H1 (cell line): ENCODE data around the gene WDR27. TPM values are rescaled to one million over a fixed set of nuclear protein-coding genes. Genes with fewer than 3 reads are reported as not detected.

Source experiments
- CTCF ChIA-PET: fragments of 300-600 bp; sonication (Branson Sonifier 250); formaldehyde crosslinking; loops from one replicate; lab custom pipeline; 2021; ENCODE audit not compliant: partially characterized antibody; lab: Charles Lee
- POLR2A ChIA-PET: fragments of 300-600 bp; sonication (Branson Sonifier 250); formaldehyde crosslinking; loops from one replicate; lab custom pipeline; 2021; ENCODE audit warnings: inconsistent platforms; ENCODE audit not compliant: partially characterized antibody; lab: Charles Lee
- DNase-seq, 2 experiments: peaks; one replicate each; pipeline versions ENCODE4 v3.0.0 to v3.0.0-alpha.2; 2010 to 2022; ENCODE audit warnings: low spot score in 2 of 2, low read depth in 1 of 2, mixed read lengths in 1 of 2
- FAIRE-seq: peaks from 2 replicates; lab custom pipeline; 2011; peaks lifted over from hg19 to GRCh38; lab: Jason Lieb, UNC
- H2AFZ ChIP-seq: 2 replicates; pipeline ENCODE4 v1.8.1; 2012; ENCODE audit warnings: low read length, inconsistent platforms
- H2AK5ac ChIP-seq: 2 replicates; pipeline ENCODE4 v1.6.1; 2013; ENCODE audit warnings: low read depth, low read length
- H2BK120ac ChIP-seq: replicated peaks from 2 replicates; pipeline ENCODE3; 2013; ENCODE audit warnings: low read depth, low read length, inconsistent platforms
- H2BK12ac ChIP-seq: 2 replicates; pipeline ENCODE4 v1.6.1; 2013; ENCODE audit warnings: low read depth, low read length
- H2BK15ac ChIP-seq: 2 replicates; pipeline ENCODE4 v1.6.1; 2013; ENCODE audit warnings: low read length
- H2BK20ac ChIP-seq: 2 replicates; pipeline ENCODE4 v1.6.1; 2013; ENCODE audit warnings: low read length
- H2BK5ac ChIP-seq: 2 replicates; pipeline ENCODE4 v1.6.1; 2013; ENCODE audit warnings: low read depth, low read length
- H3K14ac ChIP-seq: 2 replicates; pipeline ENCODE4 v1.6.1; 2013; ENCODE audit warnings: inconsistent platforms; ENCODE audit not compliant: insufficient read length
- H3K18ac ChIP-seq: 2 replicates; pipeline ENCODE4 v1.6.1; 2013; ENCODE audit warnings: low read length; ENCODE audit errors: extremely low read depth
- H3K23ac ChIP-seq: 2 replicates; pipeline ENCODE4 v1.6.1; 2013; ENCODE audit warnings: inconsistent platforms; ENCODE audit not compliant: insufficient read length
- H3K23me2 ChIP-seq: 2 replicates; pipeline ENCODE4 v1.6.1; 2013; ENCODE audit warnings: low read depth, low read length
- H3K27ac ChIP-seq: 2 replicates; pipeline ENCODE4 v1.6.1; 2011; ENCODE audit warnings: low read depth, low read length, inconsistent platforms
- H3K27me3 ChIP-seq, 4 experiments: replicated peaks in 1 of 4; 1 replicate in 1 of 4; 2 replicates in 3 of 4; pipeline versions ENCODE4 v1.6.1 to v1.8.1; 2011 to 2013; ENCODE audit warnings: low read length in 3 of 4, mild to moderate bottlenecking in 3 of 4, inconsistent platforms in 2 of 4, mixed read lengths in 2 of 4, moderate library complexity in 1 of 4; ENCODE audit not compliant: control insufficient read depth in 3 of 4, insufficient read depth in 3 of 4; ENCODE audit errors: extremely low read depth in 1 of 4
- H3K36me3 ChIP-seq, 4 experiments: 2 replicates each; pipeline versions ENCODE4 v1.6.1 to v1.8.1; 2011 to 2013; ENCODE audit warnings: mild to moderate bottlenecking in 4 of 4, low read length in 3 of 4, moderate library complexity in 2 of 4, control low read depth in 1 of 4, inconsistent platforms in 1 of 4; ENCODE audit not compliant: insufficient read depth in 4 of 4, control insufficient read depth in 2 of 4
- H3K4ac ChIP-seq: replicated peaks from 2 replicates; pipeline ENCODE3; 2013; ENCODE audit warnings: low read length, low read depth, mixed read lengths, inconsistent platforms; ENCODE audit not compliant: insufficient read length
- H3K4me1 ChIP-seq, 4 experiments: replicated peaks in 1 of 4; 1 replicate in 1 of 4; 2 replicates in 3 of 4; pipeline versions ENCODE4 v1.6.1 to v1.8.1; 2011 to 2013; ENCODE audit warnings: low read length in 3 of 4, inconsistent platforms in 2 of 4, mixed read lengths in 1 of 4; ENCODE audit not compliant: insufficient read depth in 4 of 4, control insufficient read depth in 3 of 4
- H3K4me2 ChIP-seq, 2 experiments: 2 replicates each; pipeline versions ENCODE4 v1.6.1 to v1.8.1; 2011 to 2013; ENCODE audit warnings: low read depth in 2 of 2, low read length in 2 of 2, control low read depth in 1 of 2, inconsistent platforms in 1 of 2, mild to moderate bottlenecking in 1 of 2; ENCODE audit not compliant: insufficient read depth in 1 of 2
- H3K4me3 ChIP-seq, 4 experiments: fragments of 200-600, 300-600 bp in 1 of 4; sonication (generic), shearing (Covaris generic), sonication (Bioruptor Twin) in 1 of 4; 2 replicates each; pipeline versions ENCODE4 v1.5.1 to v1.8.1; 2011 to 2016; ENCODE audit warnings: low read length in 4 of 4, low read depth in 3 of 4, control low read depth in 2 of 4, inconsistent platforms in 2 of 4, mild to moderate bottlenecking in 2 of 4, mixed read lengths in 1 of 4, moderate library complexity in 1 of 4; ENCODE audit not compliant: insufficient read depth in 2 of 4; ENCODE audit errors: extremely low read depth in 1 of 4
- H3K56ac ChIP-seq: replicated peaks from 2 replicates; pipeline ENCODE3; 2013; ENCODE audit warnings: low read depth, mild to moderate bottlenecking, mixed read lengths, low read length, inconsistent platforms; ENCODE audit not compliant: insufficient read length
- H3K79me1 ChIP-seq: 2 replicates; pipeline ENCODE4 v1.6.1; 2013; ENCODE audit warnings: low read depth, low read length, control low read depth
- H3K79me2 ChIP-seq, 2 experiments: 2 replicates each; pipeline versions ENCODE4 v1.6.1 to v1.8.1; 2012 to 2013; ENCODE audit warnings: low read length in 2 of 2, mild to moderate bottlenecking in 2 of 2, inconsistent platforms in 1 of 2; ENCODE audit not compliant: insufficient read depth in 2 of 2, control insufficient read depth in 1 of 2
- H3K9ac ChIP-seq, 4 experiments: replicated peaks in 1 of 4; 1 replicate in 1 of 4; 2 replicates in 3 of 4; pipeline versions ENCODE4 v1.6.1 to v1.8.1; 2011 to 2013; ENCODE audit warnings: low read depth in 3 of 4, low read length in 3 of 4, control low read depth in 2 of 4, mild to moderate bottlenecking in 2 of 4, moderate library complexity in 2 of 4, inconsistent platforms in 1 of 4; ENCODE audit errors: extremely low read depth in 1 of 4
- H3K9me3 ChIP-seq, 2 experiments: 2 replicates each; pipeline versions ENCODE4 v1.6.1 to v1.8.1; 2012 to 2013; ENCODE audit warnings: mild to moderate bottlenecking in 2 of 2, moderate library complexity in 2 of 2, control low read depth in 1 of 2, inconsistent platforms in 1 of 2, low read depth in 1 of 2, low read length in 1 of 2, mixed read lengths in 1 of 2; ENCODE audit not compliant: insufficient read depth in 2 of 2
- H4K20me1 ChIP-seq, 2 experiments: replicated peaks in 1 of 2; 2 replicates each; pipeline versions ENCODE3 to v1.8.1; 2011 to 2013; ENCODE audit warnings: inconsistent platforms in 2 of 2, low read length in 2 of 2, mild to moderate bottlenecking in 1 of 2; ENCODE audit not compliant: insufficient read depth in 2 of 2, control insufficient read depth in 1 of 2
- H4K5ac ChIP-seq: 2 replicates; pipeline ENCODE4 v1.6.1; 2013; ENCODE audit warnings: low read length, low read depth, mixed read lengths, inconsistent platforms; ENCODE audit not compliant: insufficient read length
- H4K8ac ChIP-seq: 2 replicates; pipeline ENCODE4 v1.8.0; 2013; ENCODE audit warnings: mild to moderate bottlenecking, moderate library complexity, low read length, inconsistent platforms; ENCODE audit not compliant: insufficient read depth; ENCODE audit errors: extremely low read depth
- H4K91ac ChIP-seq: replicated peaks from 2 replicates; pipeline ENCODE3; 2013; ENCODE audit warnings: low read length, mixed read lengths, inconsistent platforms; ENCODE audit not compliant: insufficient read length
- ASH2L ChIP-seq: fragments of 200-600, 300-600 bp; sonication (generic); IDR thresholded peaks from one replicate; pipeline ENCODE4 v1.7.1; 2017; ENCODE audit warnings: low read length
- BRCA1 ChIP-seq: IDR thresholded peaks from 2 replicates; pipeline ENCODE4 v1.6.1; 2012; ENCODE audit warnings: low read depth, low read length, improper control_type of control experiment
- CHD1 ChIP-seq: IDR thresholded peaks from 2 replicates; pipeline ENCODE4 v1.6.1; 2012; ENCODE audit warnings: low read depth, low read length, improper control_type of control experiment
- GTF2F1 ChIP-seq: IDR thresholded peaks from 2 replicates; pipeline ENCODE4 v1.6.1; 2012; ENCODE audit warnings: low read depth, low read length, improper control_type of control experiment, borderline replicate concordance
- HDAC2 ChIP-seq, 2 experiments: fragments of 300-600 bp in 1 of 2; sonication (generic) in 1 of 2; IDR thresholded peaks; 2 replicates each; pipeline ENCODE4 v1.6.1; 2011 to 2012; ENCODE audit warnings: low read depth in 2 of 2, low read length in 2 of 2, mild to moderate bottlenecking in 2 of 2, moderate library complexity in 2 of 2, borderline replicate concordance in 1 of 2, inconsistent platforms in 1 of 2
- HDAC6 ChIP-seq: IDR thresholded peaks from one replicate; pipeline ENCODE4 v1.7.1; 2012; ENCODE audit warnings: low read depth, mild to moderate bottlenecking, inconsistent platforms, low read length, moderate library complexity
- KDM4A ChIP-seq: IDR thresholded peaks from one replicate; pipeline ENCODE4 v1.7.1; 2012; ENCODE audit warnings: low read depth, mild to moderate bottlenecking, moderate library complexity, low read length, inconsistent platforms; ENCODE audit not compliant: severe bottlenecking
- MAFK ChIP-seq: IDR thresholded peaks from 2 replicates; pipeline ENCODE4 v1.6.1; 2012; ENCODE audit warnings: low read depth, mild to moderate bottlenecking, improper control_type of control experiment, low read length
- RNF2 ChIP-seq: fragments of 200-900, 300-1000 bp; sonication (generic); IDR thresholded peaks from 2 replicates; pipeline ENCODE4 v1.7.1; 2016; ENCODE audit warnings: borderline replicate concordance, low read depth, mild to moderate bottlenecking, antibody characterized with exemption, low read length; ENCODE audit not compliant: poor library complexity, severe bottlenecking; ENCODE audit errors: missing control alignments
- SIX5 ChIP-seq: IDR thresholded peaks from 2 replicates; pipeline ENCODE4 v1.6.1; 2011; ENCODE audit warnings: mild to moderate bottlenecking, low read depth, low read length
- SP1 ChIP-seq: IDR thresholded peaks from 2 replicates; pipeline ENCODE4 v1.6.1; 2011; ENCODE audit warnings: low read depth, low read length
- WGBS, 2 experiments: shearing (Covaris generic) in 1 of 2; methylation state at CpG; one replicate each; pipeline versions ENCODE4 v1.1.6 to v1.1.7; 2013 to 2015; ENCODE audit warnings: low lambda C conversion rate in 2 of 2, mixed read lengths in 2 of 2, inconsistent platforms in 1 of 2, low coverage in 1 of 2, missing lambda C conversion rate in 1 of 2; ENCODE audit not compliant: insufficient replicate concordance in 2 of 2, insufficient coverage in 1 of 2, insufficient read length in 1 of 2; ENCODE audit errors: extremely low coverage in 1 of 2, missing lambda C conversion rate in 1 of 2; 5-methylcytosine and 5-hydroxymethylcytosine counted together
- polyA plus RNA-seq, 7 experiments: library from polyadenylated mRNA; depleted of rRNA in 3 of 7; stranded (reverse) in 5 of 7; unstranded in 2 of 7; fragments of >200 nt in 5 of 7; fragments of 200-250 nt in 2 of 7; gene quantifications; 1 replicate in 5 of 7; 2 replicates in 1 of 7; 4 replicates in 1 of 7; pipeline versions ENCODE4 v1.2.1 to v1.2.3, GENCODE V29; 2011 to 2013; ENCODE audit warnings: missing spikeins in 2 of 7, mixed read lengths in 2 of 7
- total RNA-seq: library from RNA; stranded (reverse); fragmentation: NEBNext Ultra II Directional; extraction: Animal tissue kit (Norgen Biotek cat#: 25700); gene quantifications from 2 replicates; pipeline ENCODE4 v1.2.1, GENCODE V29; 2021

Gene WDR27
- total and polyA plus RNA-seq, 2 of the 8 experiments (the other 6 are each of a cell fraction or from before 2014, with no cell fraction given) = 53.6 to 68.6 TPM

GRCh38 chr6:169745405-169745804 lies 43.6 kb upstream of the WDR27 start:
- H3K27me3 ChIP-seq = no peaks in the 10 kb centered on the region
- H3K4me1 ChIP-seq = no peaks in the 10 kb centered on the region
- H3K9me3 ChIP-seq = no peaks in the 10 kb centered on the region
- H3K27ac ChIP-seq = no peak overlapping the region
- H3K23ac ChIP-seq = no peak overlapping the region
- CTCF ChIA-PET = no interaction called here
- H3K14ac ChIP-seq = no peak overlapping the region
- TF ChIP-seq GTF2F1 = no peak
- TF ChIP-seq RNF2 = no peak
- no peak for TF ChIP-seq ASH2L
- TF ChIP-seq MAFK = no peak
- TF ChIP-seq KDM4A = no peak
- no peak for TF ChIP-seq SIX5
- no peak for TF ChIP-seq HDAC6
- no peak for TF ChIP-seq BRCA1
- no peak for TF ChIP-seq CHD1
- TF ChIP-seq SP1 = no peak
- no peak for TF ChIP-seq HDAC2 (IDR thresholded peaks at IDR 0.05; ENCODE audit: borderline replicate concordance in 1 of 2, low read depth in 2 of 2, low read length in 2 of 2)
- H4K8ac ChIP-seq = no peak overlapping the region
- no peaks in the 10 kb centered on the region for H4K20me1 ChIP-seq
- H3K79me2 ChIP-seq = peaks cover 0 to 6% of the 10 kb centered on the region in 2 experiments; a peak in 2 of 4 replicates
- no peak overlapping the region for H2BK15ac ChIP-seq
- H4K91ac ChIP-seq = no peak overlapping the region
- no peak overlapping the region for H3K56ac ChIP-seq
- FAIRE-seq = no peak
- no peak overlapping the region for H3K9ac ChIP-seq
- no peak overlapping the region for H3K4me3 ChIP-seq
- no peak overlapping the region for H2BK20ac ChIP-seq
- no peaks in the 10 kb centered on the region for H3K36me3 ChIP-seq
- no peak overlapping the region for H4K5ac ChIP-seq
- no peaks in the 10 kb centered on the region; the same call in 1 of the 2 replicates for H3K79me1 ChIP-seq
- H2AK5ac ChIP-seq = no peak overlapping the region
- H3K23me2 ChIP-seq = no peaks in the 10 kb centered on the region
- H2BK5ac ChIP-seq = no peak overlapping the region
- H2BK120ac ChIP-seq = no peak overlapping the region
- H2AFZ ChIP-seq = no peak overlapping the region
- H3K4ac ChIP-seq = no peak overlapping the region
- POLR2A ChIA-PET = interaction anchor here (0.9 kb wide), 1 partner anchor 43 kb away, joined by 3 read pairs; no protein-coding TSS in a partner anchor
- no peak overlapping the region for H3K18ac ChIP-seq
- 90% methylated on average over 3 of the region's 3 CpGs; no CpG with 5 or more reads in 1 of the 2 experiments for WGBS, 2 experiments
- no peak for DNase-seq
- no peak overlapping the region for H3K4me2 ChIP-seq
- no peak overlapping the region for H2BK12ac ChIP-seq
